ENCODE data around the gene PES1.
"Not testable (repeated sequence)": the region's sequence is repeated elsewhere in the genome, so short reads cannot be mapped to it uniquely, and the experiment has no call there.

Gene PES1

GRCh38 chr22:30555282-30556210, 36.2 kb downstream of the PES1 start:
- DNase-seq (ENCODE audit: low read depth in 2 of 2) = no peak

DNA sequence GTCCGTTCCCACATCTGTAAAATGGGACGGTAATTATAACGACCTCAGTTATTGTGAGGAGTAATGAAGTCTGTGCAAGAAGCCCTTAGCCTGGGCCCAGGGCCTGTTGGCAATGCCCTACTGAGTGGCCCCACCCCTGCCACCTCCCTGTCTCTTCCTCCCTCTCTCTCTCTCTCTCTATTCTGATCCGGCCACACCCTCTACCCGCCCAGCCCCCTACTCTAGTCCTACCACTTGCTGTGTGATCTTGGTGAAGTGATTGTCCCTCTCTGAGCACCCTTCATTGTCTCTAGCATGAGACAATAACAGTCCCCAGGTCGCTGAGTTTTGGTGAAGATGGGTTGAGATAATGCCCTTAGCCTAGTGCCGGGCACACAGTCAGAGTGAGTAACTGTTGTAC, 37.7 kb downstream of the PES1 start:
- DNase-seq (ENCODE audit: low read depth in 2 of 2) = no peak

DNA sequence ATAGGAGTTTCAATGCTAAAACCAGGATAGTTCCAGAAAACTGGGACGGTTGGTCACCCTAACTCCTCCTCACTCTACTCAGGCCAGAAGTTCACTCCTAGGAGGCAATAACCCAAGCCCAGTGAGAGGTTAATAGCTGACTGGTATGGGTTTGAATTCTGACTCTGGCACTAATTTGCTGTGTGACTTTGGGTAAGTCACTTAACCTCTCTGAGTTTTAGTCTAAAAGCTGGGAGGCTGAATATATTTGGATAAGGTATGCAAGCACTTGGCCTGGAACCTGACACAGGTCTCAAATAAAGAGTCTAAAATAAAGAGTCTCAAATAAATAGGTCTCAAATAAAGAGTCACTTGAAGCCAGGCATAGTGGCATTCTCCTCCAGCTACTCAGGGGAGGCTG, 39.0 kb downstream of the PES1 start:
- no peak for DNase-seq (ENCODE audit: low read depth in 2 of 2)

DNA sequence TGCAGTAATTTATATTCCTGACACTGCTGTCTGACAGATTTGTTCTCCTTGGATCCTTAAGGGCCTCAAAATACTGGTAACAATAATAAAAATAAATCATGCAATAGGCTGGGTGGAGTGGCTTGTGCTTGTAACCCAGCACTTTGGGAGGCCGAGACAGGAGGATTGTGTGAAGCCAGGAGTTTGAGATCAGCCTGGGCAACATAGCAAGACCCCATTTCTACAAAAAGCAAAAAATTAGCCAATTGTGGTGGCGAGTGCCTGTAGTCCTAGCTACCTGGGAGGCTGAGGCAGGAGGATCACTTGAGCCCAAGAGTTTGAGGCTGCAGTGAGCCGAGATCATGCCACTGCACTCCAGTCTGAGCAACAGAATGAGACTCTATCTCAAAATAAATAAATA, 39.9 kb downstream of the PES1 start:
- not testable (repeated sequence) for DNase-seq (ENCODE audit: low read depth in 2 of 2)

GRCh38 chr22:30547188-30547587, 44.5 kb downstream of the PES1 start:
- DNase-seq (ENCODE audit: low read depth in 2 of 2) = no peak

DNA sequence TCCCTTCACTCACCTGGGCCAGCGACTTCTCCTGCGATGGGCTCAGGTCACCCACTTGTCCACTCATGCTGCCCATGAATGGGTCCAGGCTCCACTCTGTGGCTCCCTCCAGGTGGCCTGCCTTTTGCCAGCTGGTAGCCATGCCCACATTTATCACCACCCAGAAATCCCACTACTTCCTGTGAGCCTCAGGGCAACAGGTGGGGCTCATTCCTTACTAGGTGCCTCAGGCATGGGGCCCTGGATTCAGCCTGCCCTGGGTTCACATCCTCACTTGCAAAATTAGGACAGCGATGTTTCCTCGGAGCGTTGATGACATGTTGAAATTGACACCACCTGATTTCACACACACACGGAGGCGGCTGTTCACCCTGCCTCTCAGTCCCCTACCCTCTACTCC, 45.1 kb downstream of the PES1 start, which contains the start of gene SEC14L6:
Gene SEC14L6, minus strand, starts transcription at position 126 of the 400 bp plus-strand sequence. Its CDS starts 59 bp downstream, at position 67.
- no peak for DNase-seq (ENCODE audit: low read depth in 2 of 2)

- no peak for DNase-seq (ENCODE audit: low read depth in 2 of 2)
Measured at GRCh38 chr22:30542811-30543188, 48.9 kb downstream of the PES1 start.

DNA sequence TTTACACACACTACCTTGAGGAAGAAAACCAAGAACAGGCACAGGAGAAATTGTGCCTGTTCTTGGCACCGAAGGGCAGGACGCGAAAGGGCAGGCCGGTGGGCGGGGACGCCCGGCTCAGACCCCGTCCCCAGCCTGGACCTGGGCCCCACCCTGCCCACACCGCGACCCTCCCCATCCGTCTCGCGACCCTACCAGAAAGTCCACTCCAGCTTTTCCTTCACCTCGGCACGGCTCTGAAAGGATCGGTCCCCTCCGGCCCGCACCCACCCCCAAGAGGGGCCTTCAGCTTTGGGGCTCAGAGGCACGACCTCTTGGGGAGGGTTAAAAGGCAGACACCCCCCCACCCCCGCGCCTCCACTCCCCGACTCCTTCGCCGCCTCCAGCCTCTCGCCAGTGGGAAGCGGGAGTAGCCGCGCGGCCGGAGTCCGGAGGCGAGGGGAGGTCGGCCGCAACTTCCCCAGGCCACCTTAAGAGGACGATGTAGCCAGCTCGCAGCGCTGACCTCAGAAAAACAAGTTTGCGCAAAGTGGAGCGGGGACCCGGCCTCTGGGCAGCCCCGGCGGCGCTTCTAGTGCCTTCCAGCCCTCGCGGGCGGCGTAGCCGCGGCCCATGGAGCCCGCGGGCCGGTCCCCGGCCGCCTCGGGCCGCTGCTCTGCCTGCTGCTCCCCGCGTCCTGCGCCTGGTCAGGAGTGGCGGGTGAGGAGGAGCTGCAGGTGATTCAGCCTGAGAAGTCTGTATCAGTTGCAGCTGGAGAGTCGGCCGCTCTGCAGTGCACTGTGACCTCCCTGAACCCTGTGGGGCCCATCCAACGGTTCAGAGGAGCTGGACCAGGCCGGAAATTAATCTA, 49.5 kb downstream of the PES1 start:
- no peak for DNase-seq (ENCODE audit: low read depth in 2 of 2)

DNA sequence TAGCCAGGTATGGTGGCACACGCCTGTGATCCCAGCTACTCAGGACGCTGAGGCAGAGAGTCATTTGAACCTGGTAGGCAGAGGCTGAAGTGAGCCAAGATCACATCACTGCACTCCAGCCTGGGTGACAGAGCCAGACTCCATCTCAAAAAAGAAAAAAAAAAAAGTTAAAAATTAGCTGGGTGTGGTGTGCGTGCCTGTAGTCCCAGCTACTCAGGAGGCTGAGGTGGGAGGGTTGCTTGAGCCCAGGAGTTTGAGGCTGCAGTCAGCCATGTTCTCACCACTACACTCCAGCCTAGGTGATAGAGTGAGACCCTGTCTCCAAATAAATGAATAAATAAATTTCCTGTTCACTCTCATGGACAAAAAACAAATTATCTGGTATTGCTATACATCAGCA, 50.2 kb downstream of the PES1 start:
- not testable (repeated sequence) for DNase-seq (ENCODE audit: low read depth in 2 of 2)

GRCh38 chr22:30539368-30539767, 52.3 kb downstream of the PES1 start:
- DNase-seq (ENCODE audit: low read depth in 2 of 2) = no peak

DNA sequence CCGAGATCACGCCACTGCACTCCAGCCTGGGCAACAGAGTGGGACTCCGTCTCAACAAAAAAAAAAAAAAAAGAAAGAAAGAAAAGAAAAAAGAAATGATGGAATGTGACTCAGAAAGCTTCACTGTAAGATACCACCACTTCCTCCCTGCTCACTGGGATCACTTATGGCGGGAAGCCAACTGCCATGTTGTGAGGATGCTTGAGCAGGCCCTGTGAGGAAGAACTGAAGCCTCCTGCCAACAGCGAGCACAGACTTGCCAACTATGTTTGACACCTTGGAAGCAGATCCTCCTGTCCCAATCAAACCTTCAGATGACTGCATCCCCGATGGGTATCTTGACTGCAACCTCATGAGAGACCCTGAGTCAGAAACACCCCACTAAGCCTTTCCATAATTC, 53.4 kb downstream of the PES1 start:
- DNase-seq (ENCODE audit: low read depth in 2 of 2) = no peak

GRCh38 chr22:30537083-30537731, 54.5 kb downstream of the PES1 start:
- DNase-seq (ENCODE audit: low read depth in 2 of 2) = no peak

- DNase-seq (ENCODE audit: low read depth in 2 of 2) = no peak
Measured at GRCh38 chr22:30535182-30535581, 56.5 kb downstream of the PES1 start.

- no peak for DNase-seq (ENCODE audit: low read depth in 2 of 2)
Measured at GRCh38 chr22:30531651-30532608, 59.8 kb downstream of the PES1 start.

DNA sequence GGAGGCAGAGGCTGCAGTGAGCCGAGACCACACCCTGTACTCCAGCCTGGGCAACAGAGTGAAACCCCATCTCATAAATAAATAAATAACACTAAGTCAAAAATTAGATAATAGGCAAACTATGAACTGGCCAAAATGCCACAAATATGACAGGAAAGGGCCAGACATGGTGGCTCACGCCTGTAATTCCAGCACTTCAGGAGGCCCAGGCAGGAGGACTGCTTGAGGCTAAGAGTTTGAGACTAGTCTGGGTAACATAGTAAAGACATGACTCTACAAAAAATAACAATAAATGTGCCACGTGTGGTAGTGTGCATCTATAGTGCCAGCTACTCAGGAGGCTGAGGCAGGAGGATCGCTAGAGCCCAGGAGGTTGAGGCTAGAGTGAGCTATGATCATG, 65.1 kb downstream of the PES1 start:
- DNase-seq (ENCODE audit: low read depth in 2 of 2) = no peak

All from stimulated activated CD8-positive, alpha-beta memory T cell treated with anti-CD3 and anti-CD28 coated beads, Interleukin-7, amount 100 ng/mL, for 4 hours (primary cell).